ENCODE measurements around the gene CFAP20DC. TPM values are rescaled to one million over a fixed set of nuclear protein-coding genes. Genes with fewer than 3 reads are reported as not detected.
"Not testable (repeated sequence)": the region's sequence is repeated elsewhere in the genome, so short reads cannot be mapped to it uniquely, and the experiment has no call there.

The CFAP20DC gene
- total and polyA plus RNA-seq, 2 of the 8 experiments (the other 6 are each of a cell fraction or from before 2014, with no cell fraction given) = 2.2 to 2.8 TPM

DNA sequence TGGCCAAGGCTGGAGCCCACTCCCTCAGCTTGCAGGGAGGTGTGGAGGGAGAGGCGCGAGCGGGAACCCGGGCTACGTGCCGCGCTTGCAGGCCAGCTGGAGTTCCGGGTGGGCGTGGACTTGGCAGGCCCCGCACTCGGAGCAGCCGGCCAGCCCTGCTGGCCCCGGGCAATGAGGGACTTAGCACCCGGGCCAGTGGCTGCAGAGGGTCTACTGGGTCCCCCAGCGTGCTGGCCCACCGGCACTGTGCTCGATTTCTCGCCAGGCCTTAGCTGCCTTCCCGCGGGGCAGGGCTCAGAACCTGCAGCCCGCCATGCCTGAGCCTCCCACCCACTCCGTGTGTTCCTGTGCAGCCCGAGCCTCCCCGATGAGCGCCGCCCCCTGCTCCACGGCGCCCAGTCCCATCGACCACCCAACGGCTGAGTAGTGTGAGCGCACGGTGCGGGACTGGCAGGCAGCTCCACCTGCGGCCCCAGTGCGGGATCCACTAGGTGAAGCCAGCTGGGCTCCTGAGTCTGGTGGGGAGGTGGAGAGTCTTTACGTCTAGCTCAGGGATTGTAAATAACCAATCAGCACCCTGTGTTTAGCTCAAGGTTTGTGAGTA, 1.1 kb upstream of the CFAP20DC start:
- 98% methylated on average over 18 of the region's 36 CpGs; no CpG with 5 or more reads in 1 of the 2 experiments for WGBS, 2 experiments (ENCODE audit: extremely low coverage in 1 of 2, insufficient coverage in 1 of 2, insufficient read length in 1 of 2, insufficient replicate concordance in 2 of 2, low coverage in 1 of 2, low lambda C conversion rate in 2 of 2, missing lambda C conversion rate in 1 of 2)
- CTCF ChIA-PET (ENCODE audit: partially characterized antibody) = interaction anchor here (0.7 to 5.1 kb wide), 11 partner anchors 13 to 490 kb away, joined by 3 to 29 read pairs (median 3); no protein-coding TSS in a partner anchor
- H3K18ac ChIP-seq (ENCODE audit: extremely low read depth, low read length) = not testable (repeated sequence)

More for the DNA sequence above, 1.1 kb upstream of the CFAP20DC start:
- H3K79me2 ChIP-seq (ENCODE audit: control insufficient read depth in 1 of 2, insufficient read depth in 2 of 2, low read length in 2 of 2); H3K27ac ChIP-seq (ENCODE audit: low read depth, low read length); H3K9ac ChIP-seq (replicated peaks in 1 of 4; ENCODE audit: extremely low read depth in 1 of 4, low read depth in 3 of 4, low read length in 3 of 4); H4K8ac ChIP-seq (ENCODE audit: extremely low read depth, insufficient read depth, low read length); H3K4me2 ChIP-seq (ENCODE audit: insufficient read depth in 1 of 2, low read depth in 2 of 2, low read length in 2 of 2); POLR2A ChIA-PET (ENCODE audit: partially characterized antibody); H3K23me2 ChIP-seq (ENCODE audit: low read depth, low read length); H3K4me3 ChIP-seq (ENCODE audit: extremely low read depth in 1 of 4, insufficient read depth in 2 of 4, low read depth in 3 of 4, low read length in 4 of 4); H3K14ac ChIP-seq (ENCODE audit: insufficient read length); H2BK15ac ChIP-seq (ENCODE audit: low read length); H2BK5ac ChIP-seq (ENCODE audit: low read depth, low read length); H3K36me3 ChIP-seq (ENCODE audit: control insufficient read depth in 2 of 4, insufficient read depth in 4 of 4, low read length in 3 of 4); H2BK12ac ChIP-seq (ENCODE audit: low read depth, low read length); H3K56ac ChIP-seq (replicated peaks; ENCODE audit: insufficient read length, low read depth, low read length); H3K23ac ChIP-seq (ENCODE audit: insufficient read length); H4K91ac ChIP-seq (replicated peaks; ENCODE audit: insufficient read length, low read length); H4K20me1 ChIP-seq (replicated peaks in 1 of 2; ENCODE audit: control insufficient read depth in 1 of 2, insufficient read depth in 2 of 2, low read length in 2 of 2); H2AFZ ChIP-seq (ENCODE audit: low read length); H4K5ac ChIP-seq (ENCODE audit: insufficient read length, low read depth, low read length); H3K4ac ChIP-seq (replicated peaks; ENCODE audit: insufficient read length, low read depth, low read length); FAIRE-seq; H2AK5ac ChIP-seq (ENCODE audit: low read depth, low read length); H3K79me1 ChIP-seq (ENCODE audit: low read depth, low read length); DNase-seq (ENCODE audit: low read depth in 1 of 2, low spot score in 2 of 2); H3K27me3 ChIP-seq (replicated peaks in 1 of 4; ENCODE audit: control insufficient read depth in 3 of 4, extremely low read depth in 1 of 4, insufficient read depth in 3 of 4, low read length in 3 of 4); H2BK120ac ChIP-seq (replicated peaks; ENCODE audit: low read depth, low read length); H3K9me3 ChIP-seq (ENCODE audit: insufficient read depth in 2 of 2, low read depth in 1 of 2, low read length in 1 of 2); H3K4me1 ChIP-seq (replicated peaks in 1 of 4; ENCODE audit: control insufficient read depth in 3 of 4, insufficient read depth in 4 of 4, low read length in 3 of 4); H2BK20ac ChIP-seq (ENCODE audit: low read length): not testable (repeated sequence)

Measured in H1 (cell line).